Activated T-cell treated with anti-CD3 and anti-CD28 coated beads for 4 hours (primary cell): ENCODE measurements around the gene SYTL3.
"Not testable (repeated sequence)": the region's sequence is repeated elsewhere in the genome, so short reads cannot be mapped to it uniquely, and the experiment has no call there.

Experiments used
- DNase-seq: peaks from one replicate; pipeline ENCODE4 v3.0.0-alpha.2; 2020

The SYTL3 gene

DNA sequence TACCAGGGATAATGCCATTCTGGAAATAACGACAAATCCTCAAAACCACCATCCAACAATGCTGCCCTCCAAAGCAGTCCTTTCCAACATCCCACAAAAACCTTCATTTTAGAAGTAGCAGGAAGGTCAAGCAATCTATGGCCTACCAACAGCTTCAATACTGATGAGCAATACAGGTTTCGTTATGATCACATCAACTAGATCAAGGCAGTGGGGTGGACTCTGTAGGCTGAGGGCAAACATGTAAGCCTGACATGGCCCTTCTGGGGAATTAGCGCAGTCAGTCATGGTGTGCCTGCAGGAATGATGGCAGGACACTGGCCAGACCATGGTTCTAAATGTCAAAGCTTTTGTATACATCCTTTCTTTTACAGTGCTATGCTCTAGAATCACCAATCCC lies 127.7 kb downstream of the SYTL3 start:
- DNase-seq: no peak

- no peak for DNase-seq
Observed at GRCh38 chr6:158778005-158778527, 128.2 kb downstream of the SYTL3 start.

GRCh38 chr6:158780246-158780884 lies 130.5 kb downstream of the SYTL3 start:
- DNase-seq: no peak

DNA sequence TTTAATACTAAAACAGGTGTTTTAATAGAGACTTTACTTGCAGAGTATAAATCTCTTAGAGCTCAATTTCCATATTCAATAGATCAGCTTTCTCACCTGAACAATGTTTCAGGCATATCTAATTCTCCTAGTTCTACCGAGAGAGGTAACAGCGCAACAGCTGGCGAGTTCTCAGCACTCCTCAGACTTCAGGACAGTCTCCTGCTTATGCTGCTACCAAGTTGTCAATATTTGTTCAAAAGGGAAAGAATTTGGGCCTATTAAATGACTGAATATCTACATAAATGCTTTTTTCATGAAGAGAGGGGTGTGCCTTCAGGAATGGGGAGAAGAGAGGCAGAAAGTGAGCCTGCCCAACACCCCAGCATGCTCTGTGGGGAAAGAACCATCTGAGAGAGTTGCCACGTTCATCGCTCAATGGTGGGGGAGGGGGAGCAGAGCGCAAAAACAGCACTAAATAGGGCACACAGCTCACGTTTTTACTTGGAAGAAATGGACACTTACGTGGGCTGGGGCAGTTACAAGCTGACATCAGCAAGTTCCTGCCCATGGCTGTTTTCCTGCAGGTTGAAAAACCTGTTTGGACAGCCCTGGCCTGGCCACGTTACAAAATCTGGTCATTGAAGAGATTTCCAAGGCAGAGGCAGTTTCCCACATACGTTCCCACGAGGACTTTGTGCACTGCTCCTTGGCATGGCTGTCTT lies 131.3 kb downstream of the SYTL3 start:
- no peak for DNase-seq

GRCh38 chr6:158781692-158782373 lies 132.0 kb downstream of the SYTL3 start:
- DNase-seq: no peak

DNA sequence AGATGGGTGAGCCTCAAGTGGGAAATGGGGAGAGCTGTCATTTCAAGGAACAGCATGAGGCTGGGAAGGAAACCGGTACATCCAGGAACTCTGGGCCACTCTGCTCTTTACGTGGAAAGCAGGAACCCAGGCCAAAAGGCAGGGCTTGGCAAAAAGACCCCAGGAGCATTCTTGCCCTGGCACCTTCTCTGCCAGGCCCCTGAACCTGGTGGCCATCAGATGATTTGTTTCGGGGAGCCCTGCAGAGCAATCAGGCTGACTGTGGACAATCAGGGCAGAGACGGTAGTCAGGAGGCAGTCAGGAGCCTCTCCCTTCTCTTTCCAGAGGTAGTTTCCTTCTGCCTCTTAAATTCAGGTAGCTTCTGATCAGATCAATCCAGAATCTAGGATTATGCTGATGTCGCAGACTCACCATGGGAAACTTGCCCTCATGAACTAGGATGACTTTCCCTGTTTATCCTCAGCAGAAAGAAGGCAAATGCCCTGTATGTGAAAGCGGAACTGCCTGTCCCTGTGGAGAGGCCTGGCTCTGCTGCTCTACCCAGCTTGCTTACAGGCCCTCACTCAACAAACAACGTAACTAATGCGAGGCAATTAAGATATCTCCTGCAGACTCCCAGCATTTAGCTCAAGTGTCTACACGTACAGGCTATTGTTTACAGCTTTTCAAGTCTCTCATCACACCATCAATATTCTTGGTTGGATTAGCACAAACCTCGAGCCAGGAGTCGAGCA lies 132.7 kb downstream of the SYTL3 start:
- no peak for DNase-seq

GRCh38 chr6:158783167-158783450 lies 133.3 kb downstream of the SYTL3 start:
- DNase-seq: no peak

DNA sequence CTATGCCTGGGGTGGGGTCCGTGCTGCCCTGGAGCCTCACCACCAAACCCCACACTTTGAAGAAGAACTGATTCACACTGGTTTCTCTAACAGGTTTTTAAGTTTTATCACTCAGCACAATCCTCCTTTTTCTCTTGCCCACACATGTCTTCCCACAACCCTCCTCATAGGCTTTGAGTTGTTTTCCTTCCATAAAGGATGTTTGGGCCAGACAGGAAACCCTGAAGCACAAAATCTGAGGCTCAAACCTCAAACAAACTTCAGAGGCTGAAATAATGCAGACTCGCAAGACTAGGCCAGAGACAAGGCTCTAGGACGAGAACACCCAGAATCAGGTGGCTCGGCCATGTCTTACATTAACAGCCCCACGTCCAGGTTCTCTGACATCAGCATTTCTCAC lies 134.0 kb downstream of the SYTL3 start:
- no peak for DNase-seq

DNA sequence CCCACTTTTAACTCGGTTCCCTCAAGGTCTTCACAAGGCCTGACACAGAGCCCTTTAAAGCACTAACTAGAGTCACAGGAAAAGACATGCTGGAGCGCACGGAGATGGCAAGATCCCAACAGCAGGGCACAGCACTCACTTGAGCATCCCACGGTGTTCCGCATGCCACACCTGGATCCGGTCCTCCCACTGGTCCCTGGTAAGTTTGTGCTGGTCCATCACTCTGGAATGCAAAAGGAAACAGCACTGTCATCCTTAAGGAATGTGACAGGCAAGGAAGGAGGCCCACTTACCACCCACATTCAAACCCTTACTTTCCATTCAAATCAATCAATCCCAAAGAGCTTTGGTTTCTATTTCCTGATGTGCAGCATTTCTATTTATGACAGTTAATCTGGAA lies 134.7 kb downstream of the SYTL3 start:
- no peak for DNase-seq

DNA sequence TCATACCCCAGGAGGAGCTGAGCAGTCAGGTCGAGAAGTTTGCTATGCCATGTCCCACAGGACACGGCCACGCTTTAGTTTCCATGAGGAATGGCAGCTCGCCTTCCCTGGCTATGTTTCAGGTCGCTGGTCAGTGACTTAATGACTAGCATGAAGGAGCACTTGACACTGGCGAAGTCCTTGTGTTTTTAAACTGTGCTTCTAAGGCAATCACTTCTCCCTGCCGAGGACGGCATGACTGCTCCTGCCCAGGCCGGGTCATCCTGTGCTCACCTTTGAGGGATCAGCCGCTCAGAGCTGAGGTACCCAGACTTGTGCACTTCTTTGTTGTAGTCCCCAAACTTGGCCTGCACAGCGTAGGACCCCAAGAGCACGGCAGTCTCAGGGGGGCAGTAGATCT lies 135.2 kb downstream of the SYTL3 start:
- no peak for DNase-seq

DNA sequence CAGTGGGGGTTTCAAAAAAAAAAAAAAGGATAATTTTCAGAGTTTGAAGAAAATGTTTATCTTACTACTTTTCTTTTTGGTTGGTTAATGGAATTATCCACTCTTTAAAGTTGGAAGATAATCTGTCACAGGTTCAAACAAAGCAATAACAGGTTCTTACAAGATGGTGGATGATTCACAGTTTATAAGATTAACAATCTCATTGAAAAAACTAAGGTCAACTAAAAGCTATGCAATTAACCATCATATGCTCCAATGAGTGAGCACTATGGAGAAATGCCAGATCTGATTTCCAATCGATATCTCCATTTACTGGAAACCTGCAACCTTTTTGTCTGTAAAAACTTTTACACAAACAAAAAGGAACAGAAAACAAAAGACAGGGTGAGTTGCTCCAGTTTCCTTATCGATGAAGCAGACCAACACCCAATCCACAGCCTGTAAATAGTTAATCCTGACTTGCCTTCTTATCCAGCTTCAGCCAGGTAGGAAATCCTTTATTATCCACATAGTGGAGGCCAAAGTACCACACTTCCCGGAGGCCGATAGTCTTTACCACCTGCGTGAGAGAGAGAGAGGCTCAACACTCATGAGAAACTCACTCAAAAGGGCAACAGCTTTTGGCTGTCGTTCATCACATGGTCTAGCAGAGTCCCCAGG lies 136.9 kb downstream of the SYTL3 start:
- no peak for DNase-seq

DNA sequence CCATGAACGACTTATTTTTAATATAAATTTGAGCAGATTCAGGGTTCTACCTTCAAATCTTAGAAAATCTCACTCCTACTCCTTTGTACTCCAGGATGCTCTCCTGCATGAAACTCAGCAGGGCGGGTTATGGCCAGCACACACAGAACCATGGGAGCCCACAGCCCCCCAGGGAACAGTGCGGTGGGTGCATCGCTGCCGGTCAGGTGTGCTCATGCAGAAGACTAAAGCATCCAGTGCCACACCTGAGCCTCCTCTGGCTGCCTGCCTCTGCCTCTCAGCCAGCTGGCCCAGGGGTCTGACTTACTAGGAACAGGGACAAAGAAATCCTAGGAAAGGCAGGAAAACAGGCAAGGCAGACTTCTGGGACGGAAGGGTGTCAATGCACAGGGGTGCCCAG lies 137.5 kb downstream of the SYTL3 start:
- DNase-seq: no peak

DNA sequence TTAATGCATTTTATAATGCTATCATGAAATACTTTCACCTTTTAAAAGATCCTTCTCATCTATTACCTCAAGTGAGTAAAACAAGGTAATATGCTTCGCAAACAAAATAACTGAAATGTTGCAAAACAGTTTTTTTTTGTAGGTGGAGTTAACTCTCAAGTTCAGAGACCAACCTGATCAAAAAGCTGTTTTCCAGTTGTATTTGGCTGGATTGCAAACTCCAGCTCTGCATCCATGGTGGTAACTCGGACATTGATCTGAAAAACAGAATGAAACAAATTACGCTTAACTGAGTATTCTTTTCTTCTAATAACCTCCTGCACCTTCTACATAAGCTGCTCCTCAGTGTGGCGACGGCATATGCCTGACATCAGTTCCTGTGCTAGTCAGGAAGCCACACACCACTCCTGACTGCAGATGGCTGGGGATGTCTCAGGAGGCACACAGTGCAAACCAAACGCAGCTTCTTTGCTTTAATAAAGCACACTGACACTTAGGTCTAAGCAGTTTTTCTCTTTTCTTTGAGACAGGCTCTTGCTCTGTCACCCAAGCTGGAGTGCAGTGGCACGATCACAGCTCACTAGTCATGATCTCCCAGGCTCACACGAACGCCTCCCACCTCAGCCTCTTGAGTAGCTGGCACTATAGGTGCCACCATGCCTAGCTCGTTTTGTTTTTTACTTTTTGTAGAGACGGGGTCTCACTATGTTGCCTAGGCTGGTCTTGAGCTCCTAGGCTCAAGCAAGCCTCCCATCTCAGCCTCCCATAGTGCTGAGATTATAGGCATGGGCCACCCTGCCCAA lies 139.5 kb downstream of the SYTL3 start:
- no peak for DNase-seq

GRCh38 chr6:158791274-158791855 lies 141.5 kb downstream of the SYTL3 start:
- DNase-seq: no peak

DNA sequence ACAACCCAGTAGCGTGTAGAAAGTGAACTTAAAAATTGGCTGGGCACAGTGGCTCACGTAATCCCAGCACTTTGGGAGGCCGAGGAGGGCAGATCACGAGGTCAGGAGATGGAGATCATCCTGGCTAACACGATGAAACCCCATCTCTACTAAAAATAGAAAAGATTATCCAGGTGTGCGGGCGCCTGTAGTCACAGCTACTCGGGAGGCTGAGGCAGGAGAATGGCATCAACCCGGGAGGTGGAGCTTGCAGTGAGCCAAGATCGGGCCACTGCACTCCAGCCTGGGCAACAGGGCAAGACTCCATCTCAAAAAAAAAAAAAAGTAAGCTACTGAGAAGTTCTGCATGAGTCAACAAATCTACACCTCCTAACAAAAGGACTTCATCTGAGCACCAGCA lies 142.7 kb downstream of the SYTL3 start:
- not testable (repeated sequence) for DNase-seq

DNA sequence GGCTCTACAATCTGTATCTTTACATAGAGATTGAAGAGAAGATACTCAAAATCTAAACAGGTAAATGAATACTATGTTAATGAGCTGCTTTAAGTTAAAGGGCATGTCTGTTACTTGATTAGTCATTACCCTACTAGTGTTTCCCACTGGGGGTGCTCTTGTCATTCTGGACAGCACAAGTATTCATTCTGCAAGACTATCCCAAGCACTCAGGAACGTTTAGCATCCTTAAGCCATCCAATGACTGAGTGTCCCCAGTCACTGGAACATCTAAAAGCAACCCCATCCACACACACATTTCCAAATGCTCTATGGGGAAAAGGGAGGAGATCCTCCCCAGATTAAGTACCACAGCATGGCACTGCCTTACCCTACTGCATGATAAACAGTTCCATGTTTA lies 143.6 kb downstream of the SYTL3 start:
- no peak for DNase-seq

GRCh38 chr6:158795516-158795915 lies 145.7 kb downstream of the SYTL3 start:
- no peak for DNase-seq

- no peak for DNase-seq
Observed at GRCh38 chr6:158796353-158796752, 146.5 kb downstream of the SYTL3 start.

GRCh38 chr6:158797331-158798310 lies 147.8 kb downstream of the SYTL3 start:
- DNase-seq: no peak

GRCh38 chr6:158798311-158798710 lies 148.5 kb downstream of the SYTL3 start:
- no peak for DNase-seq
